Testis (tissue), 3 donors: Measurements from ENCODE around the gene TNFRSF14. TPM values are rescaled to one million over a fixed set of nuclear protein-coding genes. Genes with fewer than 3 reads are reported as not detected.

Experiments
- DNase-seq: peaks from one replicate; pipeline ENCODE4 v3.0.0-alpha.2; 2019
- H3K27ac ChIP-seq, 2 donors: fragments of 200-600 bp; sonication (generic); one replicate each; pipeline ENCODE4 v1.5.1; 2019
- H3K27me3 ChIP-seq: fragments of 200-600 bp; sonication (generic); one replicate; pipeline ENCODE4 v1.5.1; 2019
- H3K36me3 ChIP-seq: fragments of 200-600 bp; sonication (generic); one replicate; pipeline ENCODE4 v1.5.1; 2017; ENCODE audit warnings: low read depth; ENCODE audit errors: missing control alignments
- H3K4me1 ChIP-seq: fragments of 200-600 bp; sonication (generic); one replicate; pipeline ENCODE4 v1.5.1; 2019
- H3K4me3 ChIP-seq, 2 donors: fragments of 200-600 bp; sonication (generic); one replicate each; pipeline ENCODE4 v1.5.1; 2017 to 2019
- H3K9me3 ChIP-seq: fragments of 200-600 bp; sonication (generic); one replicate; pipeline ENCODE4 v1.5.1; 2017
- CTCF ChIP-seq, 3 experiments: fragments of 450-650 bp in 2 of 3; fragments of 200-600 bp in 1 of 3; sonication (generic) in 1 of 3; IDR thresholded peaks; one replicate each; pipeline ENCODE4 v1.5.1; 2016 to 2019; ENCODE audit warnings: antibody characterized with exemption in 3 of 3, mild to moderate bottlenecking in 2 of 3, moderate library complexity in 1 of 3
- POLR2A ChIP-seq: fragments of 450-650 bp; IDR thresholded peaks from one replicate; pipeline ENCODE4 v1.6.1; 2017; ENCODE audit warnings: antibody characterized with exemption, mild to moderate bottlenecking, moderate library complexity
- WGBS, 2 donors: methylation state at CpG; one replicate each; pipeline ENCODE4 v1.1.5; 2018; 5-methylcytosine and 5-hydroxymethylcytosine counted together
- intact Hi-C: fragments of 100-400 bp; cut with DNase I; formaldehyde crosslinking; loops from one replicate; pipeline ENCODE4 v1.15.1; 2023; ENCODE audit warnings: low total_unique reads
- polyA plus RNA-seq: library from polyadenylated mRNA; stranded (reverse); fragments of 350-450 nt; fragmentation: Illumina TruSeq; extraction: RNeasy Lipid Tissue Mini Kit (QIAGEN cat#74804); gene quantifications from one replicate; pipeline ENCODE4 v1.2.3, GENCODE V29; 2014; ENCODE audit warnings: low read depth, low replicate concordance; ENCODE audit not compliant: insufficient read depth
- total RNA-seq, 2 donors: library from RNA; depleted of rRNA; stranded (reverse); fragments of >200 nt; gene quantifications; one replicate each; pipeline ENCODE4 v1.2.3, GENCODE V29; 2016

TNFRSF14 gene
- total and polyA plus RNA-seq, 3 donors from 2014 or later = 26.0 to 45.1 (median 39.0) TPM

- WGBS, 2 donors = 83 to 86% methylated on average over 13 to 30 of the region's 30 CpGs
- Histone ChIP-seq H3K27ac (no peak overlapping the region), H3K9me3 (no peaks in the 10 kb centered on the region), H3K4me1 (peaks cover 15% of the 10 kb centered on the region), H3K36me3 (no peaks in the 10 kb centered on the region), H3K27me3 (no peaks in the 10 kb centered on the region), H3K4me3 (no peak overlapping the region)
- TF ChIP-seq CTCF (IDR thresholded peaks at IDR 0.05) = no peak
- TF ChIP-seq POLR2A = no peak
- no peak for DNase-seq
- intact Hi-C loops = no loop called here
Measured at GRCh38 chr1:2553871-2554620, 2.1 kb upstream of the TNFRSF14 start.

GRCh38 chr1:2554621-2555387 lies 1.4 kb upstream of the TNFRSF14 start:
- WGBS, 2 donors = 66 to 84% methylated on average over 9 to 19 of the region's 19 CpGs
- H3K4me3 ChIP-seq = no peak overlapping the region
- DNase-seq = no peak
- no peaks in the 10 kb centered on the region for H3K27me3 ChIP-seq
- intact Hi-C loops = no loop called here
- TF ChIP-seq CTCF (IDR thresholded peaks at IDR 0.05) = peak in 2 of 3 experiments; percentile 23 to 26
- TF ChIP-seq POLR2A = no peak
- peaks cover 12% of the 10 kb centered on the region for H3K4me1 ChIP-seq
- no peaks in the 10 kb centered on the region for H3K9me3 ChIP-seq
- no peaks in the 10 kb centered on the region for H3K36me3 ChIP-seq
- H3K27ac ChIP-seq = peak overlapping the region; percentile 88 to 92

- H3K27ac ChIP-seq = peak overlapping the region; percentile 88 to 92
- peak; percentile 86 for DNase-seq
- H3K4me1 ChIP-seq = peaks cover 12% of the 10 kb centered on the region
- intact Hi-C loops = no loop called here
- H3K36me3 ChIP-seq = no peaks in the 10 kb centered on the region
- no peaks in the 10 kb centered on the region for H3K27me3 ChIP-seq
- TF ChIP-seq CTCF (IDR thresholded peaks at IDR 0.05) (no peak), POLR2A (peak; percentile 53)
- peak overlapping the region; percentile 56 to 58 for H3K4me3 ChIP-seq
- H3K9me3 ChIP-seq = no peaks in the 10 kb centered on the region
- WGBS, 2 donors = 42 to 58% methylated on average over 11 to 18 of the region's 26 CpGs
Measured at GRCh38 chr1:2555634-2556276, 416 bp upstream of the TNFRSF14 start.

- H3K36me3 ChIP-seq = no peaks in the 10 kb centered on the region
- H3K9me3 ChIP-seq = no peaks in the 10 kb centered on the region
- no peak for DNase-seq
- TF ChIP-seq POLR2A (no peak), CTCF (IDR thresholded peaks at IDR 0.05) (no peak)
- H3K4me1 ChIP-seq = peaks cover 12% of the 10 kb centered on the region
- H3K27ac ChIP-seq = peak overlapping the region; percentile 88 to 92
- WGBS, 2 donors = 33 to 36% methylated on average over 18 to 24 of the region's 24 CpGs
- H3K27me3 ChIP-seq = no peaks in the 10 kb centered on the region
- intact Hi-C loops = no loop called here
- peak overlapping the region; percentile 56 to 58 for H3K4me3 ChIP-seq
Measured at GRCh38 chr1:2556678-2557481, 709 bp downstream of the TNFRSF14 start.
